ENCODE measurements around the gene YPEL3.
A peak's percentile ranks its signal among the peaks of the same experiment; 100 is the strongest.

The YPEL3 gene

DNA sequence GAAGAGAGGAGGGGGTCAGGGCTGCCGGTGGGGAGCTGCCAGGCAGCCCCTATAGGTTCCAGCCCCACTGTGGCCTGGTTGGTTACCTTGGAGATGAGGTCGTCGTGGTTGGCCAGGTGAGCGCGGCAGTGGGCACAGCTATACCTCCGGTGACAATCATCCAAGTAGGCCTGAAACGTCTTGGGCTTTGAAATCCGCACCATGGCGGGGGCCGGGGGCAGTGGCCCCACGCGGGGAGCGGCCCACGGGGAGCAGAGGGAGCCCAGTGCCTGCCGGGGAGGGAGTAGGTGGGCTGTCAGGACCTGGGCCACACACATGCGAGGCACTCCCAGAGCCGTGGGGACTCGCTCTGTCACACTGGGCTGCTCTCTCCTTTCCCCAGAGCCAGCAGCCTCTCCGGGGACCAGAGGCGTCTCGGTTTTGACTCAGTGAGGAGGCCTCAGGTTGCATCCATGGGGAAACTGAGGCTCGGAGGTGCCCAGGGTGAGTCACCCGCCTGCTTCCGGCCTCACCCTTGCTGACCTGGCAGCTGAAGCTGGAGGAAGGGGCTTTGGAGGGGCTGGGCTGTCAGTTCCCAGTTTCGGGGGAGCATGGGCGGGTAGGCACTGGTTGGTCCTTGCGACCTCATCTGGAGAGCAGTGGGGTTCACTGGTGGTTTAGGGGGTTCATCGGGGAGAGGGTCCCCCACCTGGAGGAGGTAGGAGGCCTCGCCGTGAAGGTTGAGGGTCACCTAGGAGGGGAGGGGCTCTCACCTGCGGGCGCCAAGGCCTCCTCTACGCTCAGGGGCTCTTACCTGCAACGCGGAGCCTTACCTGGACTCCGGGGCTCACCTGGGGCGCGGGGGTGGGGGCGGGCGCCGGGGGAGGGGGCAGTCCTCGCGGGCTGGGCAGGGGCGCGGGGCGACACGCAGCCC lies 591 bp downstream of the YPEL3 start:
- TF ChIP-seq, protein P1, sequence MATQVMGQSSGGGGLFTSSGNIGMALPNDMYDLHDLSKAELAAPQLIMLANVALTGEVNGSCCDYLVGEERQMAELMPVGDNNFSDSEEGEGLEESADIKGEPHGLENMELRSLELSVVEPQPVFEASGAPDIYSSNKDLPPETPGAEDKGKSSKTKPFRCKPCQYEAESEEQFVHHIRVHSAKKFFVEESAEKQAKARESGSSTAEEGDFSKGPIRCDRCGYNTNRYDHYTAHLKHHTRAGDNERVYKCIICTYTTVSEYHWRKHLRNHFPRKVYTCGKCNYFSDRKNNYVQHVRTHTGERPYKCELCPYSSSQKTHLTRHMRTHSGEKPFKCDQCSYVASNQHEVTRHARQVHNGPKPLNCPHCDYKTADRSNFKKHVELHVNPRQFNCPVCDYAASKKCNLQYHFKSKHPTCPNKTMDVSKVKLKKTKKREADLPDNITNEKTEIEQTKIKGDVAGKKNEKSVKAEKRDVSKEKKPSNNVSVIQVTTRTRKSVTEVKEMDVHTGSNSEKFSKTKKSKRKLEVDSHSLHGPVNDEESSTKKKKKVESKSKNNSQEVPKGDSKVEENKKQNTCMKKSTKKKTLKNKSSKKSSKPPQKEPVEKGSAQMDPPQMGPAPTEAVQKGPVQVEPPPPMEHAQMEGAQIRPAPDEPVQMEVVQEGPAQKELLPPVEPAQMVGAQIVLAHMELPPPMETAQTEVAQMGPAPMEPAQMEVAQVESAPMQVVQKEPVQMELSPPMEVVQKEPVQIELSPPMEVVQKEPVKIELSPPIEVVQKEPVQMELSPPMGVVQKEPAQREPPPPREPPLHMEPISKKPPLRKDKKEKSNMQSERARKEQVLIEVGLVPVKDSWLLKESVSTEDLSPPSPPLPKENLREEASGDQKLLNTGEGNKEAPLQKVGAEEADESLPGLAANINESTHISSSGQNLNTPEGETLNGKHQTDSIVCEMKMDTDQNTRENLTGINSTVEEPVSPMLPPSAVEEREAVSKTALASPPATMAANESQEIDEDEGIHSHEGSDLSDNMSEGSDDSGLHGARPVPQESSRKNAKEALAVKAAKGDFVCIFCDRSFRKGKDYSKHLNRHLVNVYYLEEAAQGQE (IDR thresholded peaks at IDR 0.05; ENCODE audit: insufficient read depth in 1 of 2, low read depth in 2 of 2, low read length in 2 of 2) = no peak
- no peak for TF ChIP-seq POLR2AphosphoS5 (IDR thresholded peaks at IDR 0.05; ENCODE audit: low read depth, low read length)
- no peak for TF ChIP-seq FOXP2 (optimal IDR thresholded peaks at IDR 0.05; ENCODE audit: borderline replicate concordance, extremely low read depth, extremely low read length, insufficient read depth)
- no peak for TF ChIP-seq SIN3A (IDR thresholded peaks at IDR 0.05; ENCODE audit: borderline replicate concordance, insufficient read depth, low read length)
- no peak for TF ChIP-seq TAF1 (IDR thresholded peaks at IDR 0.05; ENCODE audit: borderline replicate concordance, insufficient read depth, low read length)

DNA sequence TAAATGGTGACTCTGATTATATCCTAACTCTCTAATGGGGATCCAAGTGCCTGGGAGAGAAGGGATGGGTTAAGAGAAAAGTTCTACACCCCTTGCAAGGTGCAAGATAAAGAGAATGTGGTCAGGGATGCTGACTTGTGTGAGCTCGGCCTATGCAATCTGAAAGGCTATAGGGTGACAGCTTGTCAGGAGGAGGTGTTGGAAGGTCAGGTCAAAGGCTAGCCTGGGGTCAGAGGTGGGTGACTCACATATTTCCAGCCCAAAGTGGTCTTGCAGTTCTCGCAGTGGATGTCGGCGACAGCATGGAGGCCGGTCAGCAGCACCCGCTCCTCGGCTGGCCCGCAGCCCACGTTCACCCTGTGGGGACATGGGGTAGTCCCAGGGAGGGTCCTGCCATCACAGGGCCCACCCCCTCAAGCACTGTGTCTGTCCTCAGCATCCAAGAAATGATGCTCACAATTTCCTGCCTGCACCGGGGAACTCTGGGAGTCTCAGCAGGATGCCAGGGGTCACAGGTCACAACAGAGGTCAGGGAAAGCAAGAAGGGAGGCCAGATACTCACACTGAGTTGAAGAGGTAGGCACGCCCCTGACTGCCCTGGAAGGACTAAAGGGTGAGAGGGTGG lies 1.4 kb downstream of the YPEL3 start:
- TF ChIP-seq TAF1 (IDR thresholded peaks at IDR 0.05; ENCODE audit: borderline replicate concordance, insufficient read depth, low read length) = no peak
- TF ChIP-seq, protein P1 (IDR thresholded peaks at IDR 0.05; ENCODE audit: insufficient read depth in 1 of 2, low read depth in 2 of 2, low read length in 2 of 2) = no peak
- TF ChIP-seq POLR2AphosphoS5 (IDR thresholded peaks at IDR 0.05; ENCODE audit: low read depth, low read length) = no peak
- TF ChIP-seq SIN3A (IDR thresholded peaks at IDR 0.05; ENCODE audit: borderline replicate concordance, insufficient read depth, low read length) = no peak
- no peak for TF ChIP-seq FOXP2 (optimal IDR thresholded peaks at IDR 0.05; ENCODE audit: borderline replicate concordance, extremely low read depth, extremely low read length, insufficient read depth)

DNA sequence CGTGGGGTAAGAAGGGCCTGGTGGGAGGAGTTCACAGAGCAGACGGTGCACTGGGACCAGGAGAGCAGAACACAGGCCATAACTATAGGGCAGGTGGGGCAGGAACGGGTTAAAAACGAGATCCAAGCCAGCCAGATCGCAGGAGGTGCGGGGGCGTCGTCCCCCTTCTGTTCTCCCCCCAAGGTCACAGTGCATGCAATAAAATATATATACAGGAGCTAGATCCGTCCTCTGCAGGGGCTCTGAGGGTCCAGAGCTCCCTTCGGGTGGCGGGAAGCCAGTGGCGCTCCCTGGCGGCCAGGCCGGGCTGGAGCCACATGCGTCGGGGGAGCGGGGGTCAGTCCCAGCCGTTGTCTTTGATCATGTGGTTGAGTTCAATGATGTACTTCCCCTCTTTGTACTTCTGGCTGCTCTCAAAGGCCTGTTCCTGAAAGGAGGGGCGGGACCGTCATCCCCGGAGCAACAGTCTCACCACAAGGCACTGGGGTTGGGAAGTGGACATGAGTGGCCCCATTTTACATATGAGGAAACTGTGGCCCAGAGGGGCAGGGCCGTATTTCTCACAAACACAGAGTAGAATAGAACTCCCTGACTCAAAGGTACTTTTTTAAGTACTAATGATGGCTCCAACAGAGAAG lies 3.5 kb downstream of the YPEL3 start:
- TF ChIP-seq, protein P1 (IDR thresholded peaks at IDR 0.05; ENCODE audit: insufficient read depth in 1 of 2, low read depth in 2 of 2, low read length in 2 of 2) = no peak
- TF ChIP-seq TAF1 (IDR thresholded peaks at IDR 0.05; ENCODE audit: borderline replicate concordance, insufficient read depth, low read length) = no peak
- TF ChIP-seq FOXP2 (optimal IDR thresholded peaks at IDR 0.05; ENCODE audit: borderline replicate concordance, extremely low read depth, extremely low read length, insufficient read depth) = no peak
- TF ChIP-seq POLR2AphosphoS5 (IDR thresholded peaks at IDR 0.05; ENCODE audit: low read depth, low read length) = no peak
- TF ChIP-seq SIN3A (IDR thresholded peaks at IDR 0.05; ENCODE audit: borderline replicate concordance, insufficient read depth, low read length) = no peak

DNA sequence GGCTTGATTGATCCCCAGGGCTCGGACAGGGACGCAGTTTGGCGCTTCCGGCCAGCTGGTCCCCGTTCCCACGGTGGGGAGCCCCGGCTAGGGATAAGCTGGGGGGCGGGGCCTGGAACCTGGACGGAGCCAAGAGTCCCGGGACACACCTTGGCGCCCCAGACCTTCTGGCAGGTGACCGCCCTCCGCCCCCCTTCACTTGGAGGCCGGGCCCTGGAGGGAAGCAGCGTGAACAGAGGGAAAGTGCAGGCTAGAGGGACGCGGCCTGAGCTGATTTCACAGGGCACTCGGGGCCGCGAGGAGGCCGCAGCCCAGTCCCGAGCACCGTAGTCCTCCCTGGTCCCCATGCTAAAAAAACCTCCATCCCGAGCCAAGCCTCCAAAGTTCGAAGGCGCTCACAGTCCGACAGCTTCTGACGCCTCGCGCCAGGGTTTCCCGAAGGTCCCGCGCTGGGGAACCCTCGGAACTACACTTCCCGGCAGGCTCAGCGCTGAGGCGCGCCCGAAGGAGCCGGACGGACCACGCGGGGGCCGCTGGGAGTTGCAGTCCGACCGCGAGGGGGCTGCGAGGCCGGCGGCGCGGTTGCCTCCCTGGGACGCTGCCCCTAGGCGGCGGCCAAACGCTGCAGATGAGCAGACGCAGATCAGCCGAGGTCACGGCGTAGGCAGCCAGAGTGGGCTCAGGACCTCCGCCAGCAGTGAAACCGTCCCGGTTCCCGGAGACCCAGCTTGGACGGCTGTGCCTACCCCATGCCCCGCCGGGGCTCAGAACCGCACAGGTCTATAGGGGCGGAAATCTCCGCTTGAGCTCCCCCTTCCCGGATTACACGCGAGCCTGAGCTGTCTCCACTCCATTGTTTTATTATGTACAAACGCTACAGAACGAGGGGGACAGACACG lies 4.3 kb downstream of the YPEL3 start, which contains the start of gene TBX6:
Gene TBX6, minus strand, starts transcription at position 451 of the 899 bp plus-strand sequence. CDS start 731 bp downstream, outside the sequence.
- TF ChIP-seq TAF1 (IDR thresholded peaks at IDR 0.05; ENCODE audit: borderline replicate concordance, insufficient read depth, low read length) (no peak), FOXP2 (optimal IDR thresholded peaks at IDR 0.05; ENCODE audit: borderline replicate concordance, extremely low read depth, extremely low read length, insufficient read depth) (peak; percentile 87)

All from PFSK-1 (cell line).